Measurements from ENCODE around the gene VPREB1.
A peak's percentile ranks its signal among the peaks of the same experiment; 100 is the strongest.

The VPREB1 gene

GRCh38 chr22:22233081-22233480, 11.5 kb upstream of the VPREB1 start:
- Histone ChIP-seq H4K20me1 (ENCODE audit: insufficient read depth, low read length) (no peaks in the 10 kb centered on the region), H3K4me3 (ENCODE audit: low read depth in 1 of 2, low read length in 2 of 2) (no peak overlapping the region), H3K27ac (ENCODE audit: low read length) (no peak overlapping the region), H3K9ac (ENCODE audit: low read depth, low read length) (no peak overlapping the region), H2AFZ (ENCODE audit: low read depth, low read length) (no peak overlapping the region), H3K9me3 (ENCODE audit: insufficient read depth, low read length, severe bottlenecking) (no peaks in the 10 kb centered on the region), H3K4me1 (ENCODE audit: insufficient read depth, low read length) (peaks cover 5% of the 10 kb centered on the region; the same call in 1 of the 2 replicates), H3K4me2 (ENCODE audit: insufficient read depth, low read length) (no peak overlapping the region), H3K36me3 (ENCODE audit: insufficient read depth, low read length) (no peaks in the 10 kb centered on the region), H3K79me2 (ENCODE audit: insufficient read depth, low read length) (no peaks in the 10 kb centered on the region), H3K27me3 (ENCODE audit: insufficient read depth, low read length, poor library complexity) (no peaks in the 10 kb centered on the region)
- ATAC-seq (ENCODE audit: insufficient read depth, low read depth) (no peak), DNase-seq (no peak)
- no peak for TF ChIP-seq EZH2 (IDR thresholded peaks at IDR 0.05; ENCODE audit: borderline replicate concordance, low read depth, low read length, severe bottlenecking)
- TF ChIP-seq CTCF (IDR thresholded peaks at IDR 0.05; ENCODE audit: borderline replicate concordance, extremely low read depth, low read length, poor library complexity, severe bottlenecking): no peak

GRCh38 chr22:22235558-22235957, 9.0 kb upstream of the VPREB1 start:
- Histone ChIP-seq H3K27me3 (ENCODE audit: insufficient read depth, low read length, poor library complexity) (no peaks in the 10 kb centered on the region), H4K20me1 (ENCODE audit: insufficient read depth, low read length) (no peaks in the 10 kb centered on the region), H3K4me3 (ENCODE audit: low read depth in 1 of 2, low read length in 2 of 2) (no peak overlapping the region), H3K27ac (ENCODE audit: low read length) (no peak overlapping the region), H2AFZ (ENCODE audit: low read depth, low read length) (no peak overlapping the region), H3K36me3 (ENCODE audit: insufficient read depth, low read length) (no peaks in the 10 kb centered on the region), H3K9me3 (ENCODE audit: insufficient read depth, low read length, severe bottlenecking) (no peaks in the 10 kb centered on the region), H3K4me2 (ENCODE audit: insufficient read depth, low read length) (no peak overlapping the region), H3K9ac (ENCODE audit: low read depth, low read length) (no peak overlapping the region), H3K4me1 (ENCODE audit: insufficient read depth, low read length) (peaks cover 5% of the 10 kb centered on the region; the same call in 1 of the 2 replicates), H3K79me2 (ENCODE audit: insufficient read depth, low read length) (no peaks in the 10 kb centered on the region)
- ATAC-seq (ENCODE audit: insufficient read depth, low read depth) (no peak), DNase-seq (peak; percentile 47)
- TF ChIP-seq CTCF (IDR thresholded peaks at IDR 0.05; ENCODE audit: borderline replicate concordance, extremely low read depth, low read length, poor library complexity, severe bottlenecking) (peak; percentile 74), EZH2 (IDR thresholded peaks at IDR 0.05; ENCODE audit: borderline replicate concordance, low read depth, low read length, severe bottlenecking) (no peak)

- H3K79me2 ChIP-seq (ENCODE audit: insufficient read depth, low read length): no peaks in the 10 kb centered on the region
- no peak for ATAC-seq (ENCODE audit: insufficient read depth, low read depth)
- H3K27ac ChIP-seq (ENCODE audit: low read length): no peak overlapping the region
- H3K4me3 ChIP-seq (ENCODE audit: low read depth in 1 of 2, low read length in 2 of 2): no peak overlapping the region
- no peak overlapping the region for H3K4me2 ChIP-seq (ENCODE audit: insufficient read depth, low read length)
- no peaks in the 10 kb centered on the region for H3K9me3 ChIP-seq (ENCODE audit: insufficient read depth, low read length, severe bottlenecking)
- H4K20me1 ChIP-seq (ENCODE audit: insufficient read depth, low read length): no peaks in the 10 kb centered on the region
- no peaks in the 10 kb centered on the region for H3K36me3 ChIP-seq (ENCODE audit: insufficient read depth, low read length)
- DNase-seq: no peak
- TF ChIP-seq CTCF (IDR thresholded peaks at IDR 0.05; ENCODE audit: borderline replicate concordance, extremely low read depth, low read length, poor library complexity, severe bottlenecking): no peak
- TF ChIP-seq EZH2 (IDR thresholded peaks at IDR 0.05; ENCODE audit: borderline replicate concordance, low read depth, low read length, severe bottlenecking): no peak
- H3K27me3 ChIP-seq (ENCODE audit: insufficient read depth, low read length, poor library complexity): no peaks in the 10 kb centered on the region
- no peaks in the 10 kb centered on the region for H3K4me1 ChIP-seq (ENCODE audit: insufficient read depth, low read length)
- no peak overlapping the region for H2AFZ ChIP-seq (ENCODE audit: low read depth, low read length)
- no peak overlapping the region for H3K9ac ChIP-seq (ENCODE audit: low read depth, low read length)
Measured at GRCh38 chr22:22237521-22237920, 7.1 kb upstream of the VPREB1 start.
